Nephron progenitor cell (in vitro differentiated cells): ENCODE results near the gene MFRP.

Source experiments
- DNase-seq: peaks from one replicate; pipeline ENCODE4 v3.0.0; 2021
- H3K27ac Mint-ChIP-seq: 2 replicates; pipeline ENCODE4 v1.8.0; 2021; ENCODE audit warnings: mild to moderate bottlenecking, moderate library complexity, mixed read lengths
- H3K27me3 Mint-ChIP-seq: 2 replicates; pipeline ENCODE4 v1.8.0; 2021; ENCODE audit warnings: mild to moderate bottlenecking, low read depth, mixed read lengths; ENCODE audit not compliant: poor library complexity
- H3K36me3 Mint-ChIP-seq: 2 replicates; pipeline ENCODE4 v1.8.0; 2021; ENCODE audit warnings: low read depth, mixed read lengths
- H3K4me1 Mint-ChIP-seq: 2 replicates; pipeline ENCODE4 v1.8.0; 2021; ENCODE audit warnings: mixed read lengths
- H3K4me3 Mint-ChIP-seq: 2 replicates; pipeline ENCODE4 v1.8.0; 2021; ENCODE audit warnings: mild to moderate bottlenecking, moderate library complexity, mixed read lengths
- H3K9me3 Mint-ChIP-seq: 2 replicates; pipeline ENCODE4 v1.8.0; 2021; ENCODE audit warnings: mild to moderate bottlenecking, moderate library complexity, mixed read lengths
- TF ChIP-seq, protein P1 (sequence below): fragments of 200-600 bp; sonication (generic); IDR thresholded peaks from 2 replicates; pipeline ENCODE4 v1.5.0; 2021; ENCODE audit warnings: antibody characterized with exemption

MFRP gene

DNA sequence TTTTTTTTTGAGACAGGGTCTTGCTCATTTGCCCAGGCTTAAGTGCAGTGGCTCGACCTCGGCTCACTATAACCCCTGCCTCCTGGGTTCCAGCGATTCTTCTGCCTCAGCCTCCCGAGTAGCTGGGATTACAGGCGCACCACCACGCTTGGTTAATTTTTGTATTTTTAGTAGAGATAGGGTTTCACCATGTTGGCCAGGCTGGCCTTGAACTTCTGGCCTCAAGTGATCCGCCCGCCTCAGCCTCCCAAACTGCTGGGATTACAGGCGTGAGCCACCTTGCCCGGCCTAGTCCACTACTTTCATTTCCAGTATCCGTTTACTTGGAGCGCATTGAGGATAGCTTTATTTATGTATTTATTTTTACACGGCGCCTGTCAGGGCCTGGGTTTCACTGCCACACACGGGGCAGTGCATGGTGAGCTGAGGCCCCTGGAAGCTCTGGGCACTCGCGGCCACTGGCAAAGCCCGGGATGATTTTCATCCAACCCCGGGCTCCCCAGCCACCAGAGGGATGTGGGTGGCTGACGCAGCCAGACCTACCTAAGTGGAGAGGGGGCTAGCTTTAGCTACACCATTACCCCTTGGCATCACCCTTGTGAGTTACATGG, 23.5 kb downstream of the MFRP start:
- Mint-ChIP-seq H3K36me3 (no peaks in the 10 kb centered on the region), H3K4me1 (peaks cover 55% of the 10 kb centered on the region), H3K27ac (no peak overlapping the region), H3K9me3 (no peaks in the 10 kb centered on the region), H3K4me3 (no peak overlapping the region), H3K27me3 (peaks cover 8% of the 10 kb centered on the region)
- DNase-seq: no peak
- TF ChIP-seq, protein P1, sequence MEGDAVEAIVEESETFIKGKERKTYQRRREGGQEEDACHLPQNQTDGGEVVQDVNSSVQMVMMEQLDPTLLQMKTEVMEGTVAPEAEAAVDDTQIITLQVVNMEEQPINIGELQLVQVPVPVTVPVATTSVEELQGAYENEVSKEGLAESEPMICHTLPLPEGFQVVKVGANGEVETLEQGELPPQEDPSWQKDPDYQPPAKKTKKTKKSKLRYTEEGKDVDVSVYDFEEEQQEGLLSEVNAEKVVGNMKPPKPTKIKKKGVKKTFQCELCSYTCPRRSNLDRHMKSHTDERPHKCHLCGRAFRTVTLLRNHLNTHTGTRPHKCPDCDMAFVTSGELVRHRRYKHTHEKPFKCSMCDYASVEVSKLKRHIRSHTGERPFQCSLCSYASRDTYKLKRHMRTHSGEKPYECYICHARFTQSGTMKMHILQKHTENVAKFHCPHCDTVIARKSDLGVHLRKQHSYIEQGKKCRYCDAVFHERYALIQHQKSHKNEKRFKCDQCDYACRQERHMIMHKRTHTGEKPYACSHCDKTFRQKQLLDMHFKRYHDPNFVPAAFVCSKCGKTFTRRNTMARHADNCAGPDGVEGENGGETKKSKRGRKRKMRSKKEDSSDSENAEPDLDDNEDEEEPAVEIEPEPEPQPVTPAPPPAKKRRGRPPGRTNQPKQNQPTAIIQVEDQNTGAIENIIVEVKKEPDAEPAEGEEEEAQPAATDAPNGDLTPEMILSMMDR: no peak

DNA sequence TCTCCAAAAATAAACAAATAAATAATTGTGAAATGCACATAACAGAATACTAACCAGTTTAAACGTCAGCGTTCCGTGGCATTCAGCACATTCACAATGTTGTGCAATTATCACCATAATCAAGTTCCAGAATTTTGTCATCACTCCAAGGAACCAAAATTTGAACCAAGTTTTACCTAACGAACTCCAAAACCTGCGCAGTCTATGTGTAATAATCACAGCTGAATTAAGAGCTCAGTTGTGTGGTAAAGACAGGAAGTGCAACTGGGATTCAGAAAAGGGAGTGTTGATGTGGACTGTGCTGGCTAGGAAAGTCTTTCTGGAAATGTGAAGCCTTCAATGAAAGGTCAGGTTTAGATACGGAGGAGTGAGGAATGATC, 24.2 kb downstream of the MFRP start:
- H3K27me3 Mint-ChIP-seq: peaks cover 8% of the 10 kb centered on the region
- peaks cover 61% of the 10 kb centered on the region for H3K4me1 Mint-ChIP-seq
- TF ChIP-seq, protein P1: no peak
- H3K27ac Mint-ChIP-seq: no peak overlapping the region
- no peaks in the 10 kb centered on the region for H3K9me3 Mint-ChIP-seq
- H3K4me3 Mint-ChIP-seq: no peak overlapping the region
- no peak for DNase-seq
- no peaks in the 10 kb centered on the region for H3K36me3 Mint-ChIP-seq

DNA sequence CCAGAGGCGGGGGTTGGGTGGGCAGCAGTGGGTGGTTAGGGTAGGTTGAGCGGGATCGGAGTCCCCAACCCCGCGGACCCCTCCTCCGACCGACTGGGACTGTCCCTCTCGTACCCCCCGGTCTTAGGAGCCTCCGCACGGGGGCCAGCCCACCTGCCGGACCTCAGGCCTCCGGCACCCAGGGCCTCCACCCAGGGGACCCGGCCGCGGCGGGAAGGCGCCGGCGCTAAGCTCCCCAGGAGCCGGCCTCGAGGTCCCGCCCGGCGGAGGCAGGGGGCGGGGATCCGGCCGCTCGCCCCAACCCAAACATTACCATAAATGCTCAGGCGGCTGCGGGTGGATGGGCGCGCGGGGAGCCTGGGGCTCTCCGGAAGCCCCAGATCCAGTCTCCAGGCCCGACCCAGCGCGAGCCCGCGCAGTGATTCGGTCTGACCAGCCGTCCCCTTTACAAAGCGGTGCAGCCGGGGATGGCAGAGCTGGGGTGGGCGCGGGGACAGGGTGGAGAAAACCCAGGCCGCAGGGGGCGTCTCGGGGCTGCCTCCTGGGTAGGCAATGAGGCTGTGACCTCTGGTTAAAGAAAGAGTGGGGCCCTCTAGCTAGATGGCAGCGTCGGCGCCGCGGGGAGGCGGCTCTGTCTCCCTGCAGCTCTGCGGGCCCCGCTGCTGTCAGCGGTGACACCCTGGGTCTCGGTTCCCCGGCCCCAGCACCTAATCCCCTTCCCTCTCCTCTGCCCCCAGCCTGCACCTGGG, 25.6 kb downstream of the MFRP start:
- Mint-ChIP-seq H3K4me1 (peaks cover 61% of the 10 kb centered on the region), H3K9me3 (no peaks in the 10 kb centered on the region), H3K27ac (no peak overlapping the region), H3K36me3 (no peaks in the 10 kb centered on the region), H3K27me3 (peaks cover 11% of the 10 kb centered on the region), H3K4me3 (peak overlapping the region; percentile 73)
- TF ChIP-seq, protein P1: no peak
- DNase-seq: peak; percentile 74

DNA sequence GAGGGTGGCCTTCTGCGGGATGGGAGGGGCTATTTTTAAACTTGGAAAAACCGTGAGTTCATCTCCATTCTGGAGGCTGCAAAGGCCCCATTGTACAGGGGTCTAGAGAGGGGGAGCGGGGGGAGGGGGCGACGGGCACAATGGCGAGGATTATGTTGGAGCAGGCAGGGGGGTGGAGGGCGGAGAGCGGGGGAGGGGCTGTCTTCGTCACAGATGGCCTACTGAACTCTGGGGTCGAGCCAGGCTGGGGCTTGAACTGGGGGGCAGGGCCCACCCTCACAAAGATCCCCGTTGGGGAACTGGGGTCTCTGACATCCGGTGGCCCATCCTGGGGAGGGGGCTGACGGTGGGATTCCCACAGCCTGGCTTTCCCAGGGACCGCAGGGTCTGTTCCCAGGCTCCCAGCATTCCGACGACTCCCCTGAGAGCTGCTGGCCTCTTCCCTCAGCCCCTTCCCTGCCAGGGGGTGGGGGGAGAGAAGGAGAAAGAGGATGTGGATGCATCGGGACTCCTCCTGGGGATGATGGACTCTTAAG, 26.2 kb downstream of the MFRP start:
- Mint-ChIP-seq H3K27me3 (peaks cover 17% of the 10 kb centered on the region), H3K4me3 (peak overlapping the region; percentile 61), H3K9me3 (no peaks in the 10 kb centered on the region), H3K4me1 (peaks cover 64% of the 10 kb centered on the region), H3K36me3 (no peaks in the 10 kb centered on the region), H3K27ac (peak overlapping the region; percentile 52)
- TF ChIP-seq, protein P1: no peak
- DNase-seq: peak; percentile 70

DNA sequence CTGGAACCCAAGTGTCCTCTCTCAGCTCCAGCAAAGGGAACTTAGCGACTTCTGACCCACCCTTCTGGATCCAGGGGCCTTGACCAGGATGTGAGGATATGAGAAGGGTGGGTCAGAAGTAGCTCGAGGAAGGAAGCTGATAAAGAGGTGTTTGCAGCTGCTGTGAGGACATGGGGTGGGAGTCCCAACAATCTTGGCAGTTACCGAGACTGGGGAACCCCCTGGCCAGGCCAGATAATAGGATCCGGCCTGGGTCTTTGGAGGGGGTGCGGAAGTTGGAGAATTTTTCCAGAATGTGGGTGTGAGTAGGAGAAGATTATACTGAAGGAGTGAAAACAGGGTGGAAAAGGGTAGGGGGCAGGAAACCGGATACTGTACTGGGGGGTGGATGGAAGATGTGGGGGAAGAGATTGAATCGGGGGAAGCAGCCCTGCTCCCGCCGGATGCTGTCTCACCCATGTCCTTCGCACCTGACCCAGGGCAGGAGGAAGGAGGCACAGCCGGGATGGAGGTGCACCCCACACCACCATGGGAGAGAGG, 26.7 kb downstream of the MFRP start:
- DNase-seq: no peak
- Mint-ChIP-seq H3K9me3 (no peaks in the 10 kb centered on the region), H3K4me3 (peak overlapping the region; percentile 58), H3K27ac (peak overlapping the region; percentile 52), H3K4me1 (peaks cover 66% of the 10 kb centered on the region), H3K36me3 (no peaks in the 10 kb centered on the region), H3K27me3 (peaks cover 23% of the 10 kb centered on the region)
- TF ChIP-seq, protein P1: no peak
